Hepatocyte (in vitro differentiated cells): ENCODE data around the gene GRK4.

Experiments used
- CTCF ChIP-seq: fragments of 200-600 bp; sonication (generic); IDR thresholded peaks from 2 replicates; pipeline ENCODE4 v1.5.1; 2016; ENCODE audit warnings: antibody characterized with exemption, mild to moderate bottlenecking; ENCODE audit not compliant: poor library complexity
- EZH2 ChIP-seq: fragments of 200-600 bp; sonication (generic); IDR thresholded peaks from 2 replicates; pipeline ENCODE4 v1.6.1; 2016; ENCODE audit warnings: antibody characterized with exemption, mild to moderate bottlenecking, borderline replicate concordance

GRCh38 chr4:2961811-2962441, 1.4 kb upstream of the GRK4 start:
- TF ChIP-seq CTCF (no peak), EZH2 (no peak)
